MCF 10A (cell line): Measurements from ENCODE around the gene BUD23. TPM values are rescaled to one million over a fixed set of nuclear protein-coding genes. Genes with fewer than 3 reads are reported as not detected.

Experiments
- BruUV-seq: library from RNA; stranded (reverse); fragments of 400-500 nt; replicated peaks from 2 replicates; lab custom pipeline; 2021; lab: Mats Ljungman, UMichigan
- CTCF ChIA-PET: fragments of 300-600 bp; sonication (Branson Sonifier 250); formaldehyde crosslinking; extraction: SDS; loops from one replicate; lab custom pipeline; 2021; ENCODE audit warnings: antibody characterized with exemption, inconsistent platforms; lab: Yijun Ruan, JAX
- POLR2A ChIA-PET: fragments of 300-600, 350-650 bp; sonication (Branson Sonifier 250); formaldehyde crosslinking; extraction: SDS; loops from one replicate; lab custom pipeline; 2020; ENCODE audit warnings: antibody characterized with exemption, inconsistent platforms; lab: Yijun Ruan, JAX
- DNase-seq: peaks from one replicate; pipeline ENCODE4 v3.0.0-alpha.2; 2018; ENCODE audit not compliant: unreplicated experiment
- H3K27ac Mint-ChIP-seq: one replicate; pipeline ENCODE4 v1.8.0; 2022; ENCODE audit warnings: mild to moderate bottlenecking, low read depth, mixed read lengths; ENCODE audit not compliant: unreplicated experiment
- H3K27me3 Mint-ChIP-seq: one replicate; pipeline ENCODE4 v1.8.0; 2022; ENCODE audit warnings: mixed read lengths; ENCODE audit not compliant: insufficient read depth, unreplicated experiment
- H3K36me3 Mint-ChIP-seq: one replicate; pipeline ENCODE4 v1.8.0; 2022; ENCODE audit warnings: mild to moderate bottlenecking, moderate library complexity, mixed read lengths; ENCODE audit not compliant: insufficient read depth, unreplicated experiment
- H3K4me1 Mint-ChIP-seq: one replicate; pipeline ENCODE4 v1.8.0; 2022; ENCODE audit warnings: mixed read lengths; ENCODE audit not compliant: insufficient read depth, unreplicated experiment
- H3K4me3 Mint-ChIP-seq: one replicate; pipeline ENCODE4 v1.8.0; 2022; ENCODE audit warnings: mild to moderate bottlenecking, moderate library complexity, mixed read lengths; ENCODE audit not compliant: unreplicated experiment
- H3K9me3 Mint-ChIP-seq: one replicate; pipeline ENCODE4 v1.8.0; 2022; ENCODE audit warnings: mixed read lengths; ENCODE audit not compliant: unreplicated experiment
- CTCF ChIP-seq: fragments of 200-600 bp; IDR thresholded peaks from one replicate; pipeline ENCODE4 v1.8.0; 2022; ENCODE audit warnings: antibody characterized with exemption, mild to moderate bottlenecking; ENCODE audit not compliant: unreplicated experiment
- intact Hi-C: fragments of 100-400 bp; cut with micrococcal nuclease; formaldehyde crosslinking; loops from 2 replicates; pipeline ENCODE4 v1.14.1; 2022
- total RNA-seq: library from RNA; stranded (reverse); gene quantifications from 2 replicates; pipeline ENCODE4 v1.2.3, GENCODE V29; 2022

BUD23 gene
- total RNA-seq, 1 experiment from 2014 or later, result 81.9 TPM

DNA sequence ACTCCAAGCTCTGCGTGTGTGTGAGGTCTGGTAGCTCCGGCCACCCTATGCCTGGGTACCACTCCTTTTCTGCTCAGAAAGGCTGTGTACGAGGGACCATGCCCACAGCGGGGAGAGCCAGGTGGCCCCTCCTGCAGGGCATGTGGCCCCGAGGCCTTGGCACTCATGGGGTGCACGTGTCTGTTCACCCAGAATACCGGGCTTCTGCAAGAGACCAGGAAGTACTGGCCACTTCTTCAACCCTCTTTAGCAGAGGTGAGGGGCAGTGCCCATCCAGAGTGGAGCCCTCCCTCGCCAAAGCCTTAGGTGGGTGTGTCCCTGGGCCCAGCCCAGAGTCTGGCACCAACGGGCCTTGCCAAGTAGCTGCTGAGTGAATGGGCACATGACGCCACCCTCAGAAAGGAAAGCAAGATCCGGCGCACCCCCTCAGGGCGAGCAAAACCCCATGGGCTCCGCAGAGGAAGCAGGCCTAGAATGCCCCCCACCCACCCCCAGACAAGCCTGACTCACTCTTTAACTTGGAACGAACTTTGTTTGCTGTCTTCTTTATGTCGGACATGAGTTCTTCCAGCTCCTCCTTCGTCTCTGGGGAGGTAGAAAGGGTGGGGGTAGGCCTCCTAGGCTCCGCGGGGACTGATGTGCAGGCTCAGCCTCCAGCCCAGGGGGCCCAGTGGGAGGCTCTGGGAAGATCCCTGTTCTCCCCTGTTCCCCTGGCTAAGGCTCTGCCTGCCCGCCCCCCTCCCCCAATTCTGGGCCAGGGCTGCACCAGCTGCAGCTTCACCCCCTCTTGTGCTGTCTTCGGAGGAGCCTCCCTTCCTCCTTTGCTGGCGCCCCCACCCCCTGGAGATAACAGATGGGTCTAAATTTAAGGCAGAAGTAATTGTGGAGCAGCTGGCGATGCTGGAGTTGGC lies 21.5 kb downstream of the BUD23 start:
- no TSS peak for BruUV-seq
- no peak overlapping the region for H3K4me3 Mint-ChIP-seq
- H3K36me3 Mint-ChIP-seq, result peaks cover 46% of the 10 kb centered on the region
- H3K4me1 Mint-ChIP-seq, result peaks cover 20% of the 10 kb centered on the region
- ChIA-PET POLR2A (interaction anchor here (0.8 to 2.4 kb wide), 5 partner anchors 11 to 98 kb away, joined by 3 to 18 read pairs (median 3); partner anchors contain the start of genes BUD23 and DNAJC30), CTCF (interaction anchor here (0.6 to 1.9 kb wide), 6 partner anchors 9 to 114 kb away, joined by 3 to 5 read pairs (median 3); no protein-coding TSS in a partner anchor)
- intact Hi-C loops, result no loop called here
- H3K9me3 Mint-ChIP-seq, result no peaks in the 10 kb centered on the region
- H3K27ac Mint-ChIP-seq, result peak overlapping the region; percentile 13
- H3K27me3 Mint-ChIP-seq, result no peaks in the 10 kb centered on the region
- peak; percentile 87 for DNase-seq
- TF ChIP-seq CTCF, result no peak

- no peaks in the 10 kb centered on the region for H3K9me3 Mint-ChIP-seq
- TF ChIP-seq CTCF, result no peak
- DNase-seq, result peak; percentile 13
- H3K4me1 Mint-ChIP-seq, result peaks cover 20% of the 10 kb centered on the region
- BruUV-seq, result no TSS peak
- ChIA-PET CTCF (interaction anchor here (0.6 to 1.9 kb wide), 5 partner anchors 9 to 114 kb away, joined by 3 to 5 read pairs (median 3); no protein-coding TSS in a partner anchor), POLR2A (interaction anchor here (1.0 to 2.4 kb wide), 4 partner anchors 10 to 25 kb away, joined by 3 to 18 read pairs (median 4); partner anchors contain the start of genes BUD23 and DNAJC30)
- no peaks in the 10 kb centered on the region for H3K27me3 Mint-ChIP-seq
- intact Hi-C loops, result no loop called here
- H3K36me3 Mint-ChIP-seq, result peaks cover 40% of the 10 kb centered on the region
- H3K27ac Mint-ChIP-seq, result peak overlapping the region; percentile 13
- H3K4me3 Mint-ChIP-seq, result no peak overlapping the region
Observed at GRCh38 chr7:73705551-73705920, 22.1 kb downstream of the BUD23 start.

DNA sequence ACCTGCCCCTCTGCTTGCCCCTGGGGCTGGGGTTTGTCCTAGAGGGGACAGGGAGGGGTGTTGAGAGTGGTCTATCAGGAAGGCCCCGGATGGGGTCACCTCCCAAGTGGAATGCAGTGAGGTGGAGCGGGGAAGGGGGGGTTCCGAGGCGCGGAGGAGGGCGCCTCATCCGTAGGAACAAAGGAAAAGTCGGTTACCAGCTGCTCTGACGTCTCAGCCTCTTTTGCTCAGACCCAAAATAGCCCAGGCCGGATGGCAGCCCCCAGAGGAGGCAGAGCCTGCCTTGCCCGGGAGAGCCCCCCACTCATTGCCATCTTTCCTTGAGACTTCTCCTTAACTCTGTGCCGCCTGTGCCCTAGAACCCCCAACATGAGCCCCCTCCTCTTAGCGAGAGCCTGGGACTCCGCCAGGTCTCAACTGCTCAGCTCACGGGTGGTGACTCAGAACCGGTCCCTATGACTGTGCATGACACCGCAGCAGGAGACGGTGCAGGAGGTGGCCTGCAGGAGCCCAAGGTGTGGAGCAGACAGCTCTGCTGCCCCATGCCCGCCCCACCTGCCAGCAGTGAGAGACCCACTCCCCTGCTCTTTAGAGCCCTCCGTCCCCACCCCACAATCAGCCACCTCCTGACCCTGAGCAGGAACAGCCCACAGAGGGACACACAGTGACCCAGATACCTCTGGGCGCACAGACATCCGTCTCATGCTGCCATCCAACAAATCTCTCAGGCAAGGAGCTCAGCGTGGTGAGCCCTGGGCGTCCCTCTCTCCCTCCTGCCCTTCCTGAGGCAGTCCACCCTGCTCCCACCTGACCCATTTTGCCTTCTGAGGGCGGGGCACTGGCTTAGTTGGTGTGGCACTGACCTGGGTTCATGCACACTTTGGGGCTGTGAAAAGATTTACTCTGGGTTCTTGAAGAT lies 23.0 kb downstream of the BUD23 start:
- H3K9me3 Mint-ChIP-seq, result no peaks in the 10 kb centered on the region

More for the DNA sequence above, 23.0 kb downstream of the BUD23 start:
- no TSS peak for BruUV-seq
- POLR2A ChIA-PET, result interaction anchor here (0.8 to 2.4 kb wide), 5 partner anchors 9 to 26 kb away, joined by 3 to 18 read pairs (median 5); partner anchors contain the start of genes BUD23 and DNAJC30
- H3K27me3 Mint-ChIP-seq, result no peaks in the 10 kb centered on the region
- peak; percentile 74 for DNase-seq
- H3K27ac Mint-ChIP-seq, result no peak overlapping the region
- intact Hi-C loops, result no loop called here
- peaks cover 20% of the 10 kb centered on the region for H3K4me1 Mint-ChIP-seq
- no peak for TF ChIP-seq CTCF
- peaks cover 34% of the 10 kb centered on the region for H3K36me3 Mint-ChIP-seq
- CTCF ChIA-PET, result interaction anchor here (0.6 to 1.9 kb wide), 9 partner anchors 8 to 160 kb away, joined by 3 to 5 read pairs (median 3); no protein-coding TSS in a partner anchor
- peak overlapping the region; percentile 33 for H3K4me3 Mint-ChIP-seq
